ENCODE results near the gene NPHP3.

Gene NPHP3

GRCh38 chr3:132735589-132735988 is 13.4 kb upstream of the NPHP3 start:
- TF ChIP-seq, protein P1, sequence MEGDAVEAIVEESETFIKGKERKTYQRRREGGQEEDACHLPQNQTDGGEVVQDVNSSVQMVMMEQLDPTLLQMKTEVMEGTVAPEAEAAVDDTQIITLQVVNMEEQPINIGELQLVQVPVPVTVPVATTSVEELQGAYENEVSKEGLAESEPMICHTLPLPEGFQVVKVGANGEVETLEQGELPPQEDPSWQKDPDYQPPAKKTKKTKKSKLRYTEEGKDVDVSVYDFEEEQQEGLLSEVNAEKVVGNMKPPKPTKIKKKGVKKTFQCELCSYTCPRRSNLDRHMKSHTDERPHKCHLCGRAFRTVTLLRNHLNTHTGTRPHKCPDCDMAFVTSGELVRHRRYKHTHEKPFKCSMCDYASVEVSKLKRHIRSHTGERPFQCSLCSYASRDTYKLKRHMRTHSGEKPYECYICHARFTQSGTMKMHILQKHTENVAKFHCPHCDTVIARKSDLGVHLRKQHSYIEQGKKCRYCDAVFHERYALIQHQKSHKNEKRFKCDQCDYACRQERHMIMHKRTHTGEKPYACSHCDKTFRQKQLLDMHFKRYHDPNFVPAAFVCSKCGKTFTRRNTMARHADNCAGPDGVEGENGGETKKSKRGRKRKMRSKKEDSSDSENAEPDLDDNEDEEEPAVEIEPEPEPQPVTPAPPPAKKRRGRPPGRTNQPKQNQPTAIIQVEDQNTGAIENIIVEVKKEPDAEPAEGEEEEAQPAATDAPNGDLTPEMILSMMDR (IDR thresholded peaks at IDR 0.05; ENCODE audit: control insufficient read depth, extremely low read depth, insufficient read depth) = no peak
- no peak overlapping the region for H3K4me3 ChIP-seq (ENCODE audit: low read depth, low read length)
- DNase-seq (ENCODE audit: low read depth) = no peak

DNA sequence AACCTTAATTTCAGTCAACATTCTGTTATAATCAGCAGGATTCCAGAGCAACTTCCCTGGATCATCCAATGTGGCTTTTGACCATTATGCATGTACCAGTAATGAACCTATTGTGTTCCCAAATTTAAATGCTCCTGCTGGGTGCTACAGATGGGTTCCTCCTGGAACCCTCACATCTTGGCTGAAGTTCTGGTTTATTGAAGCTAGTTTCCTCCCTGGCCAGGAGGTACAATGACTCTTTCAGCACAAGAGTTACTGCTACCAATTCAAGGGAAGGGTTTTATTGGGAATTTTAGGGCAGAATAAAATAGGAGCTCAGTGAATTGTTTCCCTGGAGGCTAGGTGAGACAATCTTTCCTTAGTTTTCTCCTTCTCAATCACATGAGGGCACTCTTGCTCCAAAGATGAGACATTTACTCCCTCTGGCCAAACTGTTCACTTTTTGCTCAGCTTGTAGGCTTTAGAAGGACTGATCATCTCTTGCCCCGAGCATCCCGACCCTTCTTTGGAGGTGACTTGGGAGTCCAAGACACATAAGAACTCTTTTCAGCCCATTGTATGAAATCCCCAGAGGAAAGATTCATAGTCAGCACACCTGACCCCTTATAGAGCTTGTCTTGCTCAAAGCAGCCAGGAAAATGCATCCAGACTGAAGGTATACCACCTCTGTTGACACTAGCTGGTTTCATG is 8.8 kb upstream of the NPHP3 start:
- TF ChIP-seq, protein P1 (IDR thresholded peaks at IDR 0.05; ENCODE audit: control insufficient read depth, extremely low read depth, insufficient read depth) = peak; percentile 73
- DNase-seq (ENCODE audit: low read depth) = no peak
- H3K4me3 ChIP-seq (ENCODE audit: low read depth, low read length) = no peak overlapping the region

- H3K4me3 ChIP-seq (ENCODE audit: low read depth, low read length) = no peak overlapping the region
- DNase-seq (ENCODE audit: low read depth) = no peak
- TF ChIP-seq, protein P1 (IDR thresholded peaks at IDR 0.05; ENCODE audit: control insufficient read depth, extremely low read depth, insufficient read depth) = peak; percentile 76
These were observed 4.2 kb upstream of the NPHP3 start for GRCh38 chr3:132726341-132726823.

DNA sequence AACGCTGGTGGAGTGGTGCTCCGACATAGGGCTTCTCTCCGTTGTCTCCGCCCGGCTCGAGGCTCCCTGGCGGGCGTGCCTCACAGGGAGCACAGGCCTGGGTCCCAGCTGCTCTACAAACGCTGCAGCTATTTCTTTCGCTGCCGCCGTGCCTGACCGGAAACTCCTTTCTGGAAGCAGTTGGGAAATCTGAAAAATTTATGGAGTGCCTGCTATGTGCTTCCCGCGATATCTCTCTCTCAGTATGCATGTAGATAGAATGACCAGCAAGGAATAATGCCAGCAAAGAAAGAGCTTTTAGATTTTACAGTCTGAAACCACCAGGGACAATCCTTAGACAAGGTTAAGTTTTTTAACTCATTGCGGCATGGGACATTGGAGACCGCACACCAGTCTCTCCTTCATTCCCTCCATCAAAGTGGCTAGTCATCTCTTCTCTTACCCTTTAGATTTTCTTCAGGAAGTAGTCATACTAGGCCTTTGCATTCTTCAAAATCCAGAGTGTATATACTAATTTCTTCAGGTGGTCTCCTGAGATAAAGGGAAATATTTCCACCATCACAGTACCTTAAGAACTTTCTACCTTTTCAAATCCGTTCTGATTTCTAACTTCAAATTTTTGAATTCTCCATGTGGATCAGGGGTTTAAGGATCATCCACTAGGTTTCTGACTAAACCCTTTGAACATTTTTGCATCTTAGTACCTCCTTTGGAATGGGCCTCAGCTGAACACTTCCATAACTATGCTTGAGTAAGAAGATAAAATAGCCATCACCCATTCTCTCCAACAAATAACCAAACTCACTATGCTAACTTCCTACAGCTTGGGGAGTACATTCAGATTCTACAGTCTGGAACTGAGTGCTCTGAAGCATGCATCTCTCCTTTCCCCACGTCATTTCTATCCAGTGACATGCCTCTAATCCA is 1.1 kb upstream of the NPHP3 start:
- no peak for DNase-seq (ENCODE audit: low read depth)
- TF ChIP-seq, protein P1 (IDR thresholded peaks at IDR 0.05; ENCODE audit: control insufficient read depth, extremely low read depth, insufficient read depth) = no peak
- H3K4me3 ChIP-seq (ENCODE audit: low read depth, low read length) = peak overlapping the region; percentile 61

GRCh38 chr3:132721479-132722164 is 587 bp downstream of the NPHP3 start:
- peak; percentile 42 for DNase-seq (ENCODE audit: low read depth)
- H3K4me3 ChIP-seq (ENCODE audit: low read depth, low read length) = peak overlapping the region; percentile 75
- TF ChIP-seq, protein P1 (IDR thresholded peaks at IDR 0.05; ENCODE audit: control insufficient read depth, extremely low read depth, insufficient read depth) = no peak

- no peak overlapping the region for H3K4me3 ChIP-seq (ENCODE audit: low read depth, low read length)
- TF ChIP-seq, protein P1 (IDR thresholded peaks at IDR 0.05; ENCODE audit: control insufficient read depth, extremely low read depth, insufficient read depth) = no peak
- no peak for DNase-seq (ENCODE audit: low read depth)
These were observed 2.0 kb downstream of the NPHP3 start for GRCh38 chr3:132720228-132720627.

Measured in LNCaP clone FGC (cell line).